HL-60/S4 treated with retinoic acid at 250 ng/mL for 4 days and 3 days (cell line): ENCODE measurements around the gene PCNX4.
"Not testable (repeated sequence)": the region's sequence is repeated elsewhere in the genome, so short reads cannot be mapped to it uniquely, and the experiment has no call there.

Experiments
- in situ Hi-C: fragments of 300-500 bp; cut with MboI; formaldehyde crosslinking; loops from 2 replicates; pipeline ENCODE4 v1.7.0; 2022; ENCODE audit warnings: low sequenced_read_pairs

Gene PCNX4

GRCh38 chr14:60099855-60100254 lies 8.1 kb downstream of the PCNX4 start:
- in situ Hi-C loops: not testable (repeated sequence)

GRCh38 chr14:60101786-60102185 lies 10.1 kb downstream of the PCNX4 start:
- in situ Hi-C loops: no loop called here

- in situ Hi-C loops: no loop called here
These were observed 10.7 kb downstream of the PCNX4 start for GRCh38 chr14:60102389-60102788.

GRCh38 chr14:60106339-60106738 lies 14.6 kb downstream of the PCNX4 start:
- in situ Hi-C loops: no loop called here

- in situ Hi-C loops: no loop called here
These were observed 15.8 kb downstream of the PCNX4 start for GRCh38 chr14:60107477-60107876.

- in situ Hi-C loops: no loop called here
These were observed 20.0 kb downstream of the PCNX4 start for GRCh38 chr14:60111732-60112131.

- in situ Hi-C loops: no loop called here
These were observed 23.2 kb downstream of the PCNX4 start for GRCh38 chr14:60114881-60115280.

DNA sequence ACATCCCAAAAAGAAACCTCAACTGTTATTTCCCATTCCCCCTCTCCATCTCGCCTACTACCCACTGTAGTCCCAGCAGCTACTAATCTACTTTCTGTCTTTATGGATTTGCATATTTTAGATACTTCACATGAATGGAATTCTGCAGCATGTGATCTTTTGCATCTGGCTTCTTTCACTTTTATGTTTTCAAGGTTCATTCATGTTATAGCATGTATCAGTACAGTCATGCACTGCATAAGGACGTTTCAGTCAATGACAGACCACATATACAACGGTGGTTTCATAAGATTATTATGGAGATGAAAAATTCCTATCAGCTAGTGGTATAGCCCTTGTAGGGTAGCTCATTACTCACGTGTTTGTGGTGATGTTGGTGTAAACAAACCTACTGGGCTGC lies 24.5 kb downstream of the PCNX4 start:
- in situ Hi-C loops: no loop called here

DNA sequence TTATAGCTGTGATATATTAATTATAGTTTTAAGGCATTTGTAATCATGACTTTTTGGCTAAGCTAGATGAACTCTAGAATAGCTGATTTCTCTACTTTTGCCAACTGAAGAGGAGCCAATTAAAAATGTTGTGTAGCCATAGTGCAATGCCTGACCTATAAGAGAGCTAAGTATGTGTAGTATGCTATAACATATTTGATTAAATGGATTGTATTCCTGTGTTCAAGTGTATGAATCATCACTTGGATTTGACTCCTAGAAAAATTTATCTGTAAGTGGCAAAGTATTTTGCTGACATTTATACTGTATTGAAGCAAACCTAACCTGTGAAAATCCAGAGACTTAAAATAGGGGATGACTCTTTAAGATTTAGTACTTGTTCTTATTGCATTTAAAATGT lies 34.2 kb downstream of the PCNX4 start:
- in situ Hi-C loops: no loop called here

DNA sequence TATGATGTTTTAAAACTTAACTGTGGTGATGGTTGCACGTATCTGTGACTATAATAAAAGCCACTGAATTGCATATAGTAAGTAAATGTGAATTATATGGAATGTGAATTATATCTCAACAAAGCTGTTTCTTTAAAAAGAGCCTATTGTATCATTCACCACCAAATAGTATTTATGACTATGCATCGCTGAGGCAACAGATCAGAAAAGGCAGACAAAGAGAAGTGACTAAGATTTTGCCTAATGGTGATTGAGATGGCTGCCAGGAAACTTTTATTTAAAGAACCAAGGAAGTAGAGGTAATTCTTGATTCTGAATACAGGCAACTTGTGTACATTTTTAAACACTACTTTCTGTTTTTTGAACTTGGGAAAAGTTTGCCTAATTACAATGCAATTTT lies 41.8 kb downstream of the PCNX4 start:
- in situ Hi-C loops: no loop called here

GRCh38 chr14:60134702-60135101 lies 43.0 kb downstream of the PCNX4 start:
- in situ Hi-C loops: no loop called here

- in situ Hi-C loops: loop anchor here (25.0 kb wide), 1 partner anchor 189 kb away; no protein-coding TSS in a partner anchor
These were observed 60.0 kb downstream of the PCNX4 start for GRCh38 chr14:60151715-60152114.

GRCh38 chr14:60153991-60154390 lies 62.3 kb downstream of the PCNX4 start:
- in situ Hi-C loops: loop anchor here (25.0 kb wide), 1 partner anchor 192 kb away; no protein-coding TSS in a partner anchor

DNA sequence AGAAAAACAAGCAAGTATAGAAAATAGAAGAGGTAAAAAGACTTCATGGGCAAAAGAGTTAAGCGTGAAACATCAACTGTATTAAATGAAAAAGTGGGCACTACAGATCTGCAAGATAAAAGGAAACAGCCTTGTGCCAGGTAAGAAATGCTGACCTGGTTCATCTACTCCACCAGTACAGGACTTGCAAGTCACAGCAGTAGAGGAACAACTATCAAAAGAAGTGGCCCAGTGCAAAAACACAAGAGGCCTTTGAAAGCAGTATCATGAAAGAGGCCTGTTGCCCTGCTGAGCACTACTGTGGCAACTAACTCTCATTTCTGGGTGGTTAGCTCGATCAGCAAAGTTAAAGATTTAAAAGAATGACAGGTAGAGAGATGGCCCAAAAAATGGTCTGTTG lies 62.9 kb downstream of the PCNX4 start:
- in situ Hi-C loops: loop anchor here (25.0 kb wide), 1 partner anchor 192 kb away; no protein-coding TSS in a partner anchor

- in situ Hi-C loops: loop anchor here (25.0 kb wide), 1 partner anchor 198 kb away; no protein-coding TSS in a partner anchor
These were observed 68.7 kb downstream of the PCNX4 start for GRCh38 chr14:60160422-60160821.

DNA sequence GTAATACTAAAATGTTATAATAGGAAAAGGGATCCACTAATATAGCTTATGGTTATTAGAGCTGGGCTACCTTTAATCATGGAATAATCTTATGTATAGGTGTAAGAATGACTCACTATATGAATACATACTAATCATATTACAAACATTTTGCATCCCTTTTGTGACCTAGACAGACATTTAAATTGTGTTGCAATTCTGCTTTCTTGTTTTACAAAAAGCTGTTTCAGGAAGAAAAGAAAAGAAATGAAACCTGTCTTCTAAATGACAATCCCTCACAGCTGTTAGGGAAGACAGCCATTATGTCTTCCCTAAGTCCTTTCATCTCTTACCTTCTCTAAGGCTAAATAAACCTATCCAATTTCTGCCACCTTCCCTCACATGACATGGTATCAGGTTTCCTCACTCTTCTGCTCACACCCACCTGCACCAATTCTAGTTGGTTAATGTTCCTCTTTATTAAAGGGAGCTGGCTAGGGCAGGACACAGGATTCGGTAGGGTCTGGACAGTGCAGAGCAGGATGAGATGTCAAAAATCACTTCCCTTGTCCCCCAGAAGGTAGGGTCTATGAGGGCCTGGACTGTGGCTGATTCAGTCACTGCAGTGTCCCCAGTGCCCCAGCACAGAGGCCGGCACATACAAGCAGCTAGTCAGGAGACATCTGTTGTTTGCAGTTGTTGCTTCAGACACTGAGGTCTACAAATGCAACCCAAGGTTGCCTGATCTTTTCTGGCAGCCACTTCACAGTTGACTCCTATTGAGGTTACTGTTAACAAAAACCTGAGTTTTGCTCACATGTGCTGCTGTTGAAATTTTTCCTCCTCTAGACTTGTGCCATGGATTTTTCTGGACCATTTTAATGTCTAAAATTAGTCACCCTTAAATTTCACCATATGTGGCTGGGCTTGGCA lies 69.7 kb downstream of the PCNX4 start:
- in situ Hi-C loops: loop anchor here (25.0 kb wide), 1 partner anchor 199 kb away; no protein-coding TSS in a partner anchor

- in situ Hi-C loops: loop anchor here (25.0 kb wide), 1 partner anchor 201 kb away; no protein-coding TSS in a partner anchor
These were observed 72.0 kb downstream of the PCNX4 start for GRCh38 chr14:60163693-60164092.

DNA sequence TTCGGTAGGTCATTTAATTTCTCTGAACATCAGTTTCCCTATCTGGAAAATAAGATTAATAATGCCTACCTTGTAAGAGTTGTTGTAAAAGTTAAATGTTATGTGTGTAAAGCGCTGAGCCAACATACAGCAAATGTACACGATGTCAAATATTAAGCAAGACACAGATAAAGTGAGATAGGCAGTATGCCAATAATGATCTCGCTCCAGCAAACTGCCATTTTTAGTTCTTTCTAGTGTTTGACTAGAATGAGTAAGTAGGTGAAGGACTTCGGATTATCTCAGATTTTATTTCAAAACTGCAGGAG lies 72.6 kb downstream of the PCNX4 start:
- in situ Hi-C loops: loop anchor here (25.0 kb wide), 1 partner anchor 202 kb away; no protein-coding TSS in a partner anchor

DNA sequence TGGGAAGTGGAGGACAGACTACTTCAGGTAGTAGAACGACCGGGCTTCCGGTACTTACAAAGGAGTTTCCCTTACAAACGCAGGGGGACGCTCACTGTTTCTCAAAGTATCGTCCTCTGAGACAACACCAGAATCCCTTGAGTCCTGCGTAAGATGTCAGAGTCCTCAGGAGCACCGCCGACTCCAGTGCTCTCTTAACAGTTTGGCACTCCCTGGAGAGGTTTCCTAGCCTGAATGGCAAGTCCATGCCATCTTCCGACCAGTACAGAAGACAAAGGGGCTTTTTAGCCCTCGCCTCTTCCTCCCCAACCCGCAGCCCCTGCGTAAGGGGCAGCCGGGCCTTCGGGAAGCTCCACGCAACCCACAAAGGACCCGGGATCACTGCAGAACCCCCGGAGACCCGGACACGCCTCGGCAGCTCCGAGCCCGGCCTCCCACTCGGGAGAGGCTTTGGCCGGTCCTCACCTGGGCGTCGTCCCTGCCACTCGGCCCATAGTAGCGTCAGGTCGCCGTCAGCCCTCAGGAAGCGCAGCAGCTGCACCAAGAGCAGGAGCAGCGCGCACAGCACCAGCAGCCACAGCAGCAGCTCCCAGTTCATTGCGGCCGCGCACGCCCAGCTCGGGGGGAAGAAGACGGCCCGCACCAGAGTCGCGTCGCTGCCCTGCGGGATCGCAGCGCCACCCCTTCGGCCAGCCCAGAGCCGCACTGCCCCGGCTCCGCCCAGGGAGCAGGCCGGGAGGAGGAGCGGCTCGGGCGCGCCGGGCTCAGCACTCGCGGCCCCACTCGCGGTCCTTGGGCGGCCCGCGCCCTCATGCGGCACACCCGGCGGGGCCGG lies 73.2 kb downstream of the PCNX4 start, which contains the start of gene DHRS7:
Gene DHRS7 (minus strand): TSS at position 687 of the 835 bp plus-strand sequence. CDS start 89 bp downstream, at position 598.
- in situ Hi-C loops: loop anchor here (25.0 kb wide), 1 partner anchor 203 kb away; no protein-coding TSS in a partner anchor

DNA sequence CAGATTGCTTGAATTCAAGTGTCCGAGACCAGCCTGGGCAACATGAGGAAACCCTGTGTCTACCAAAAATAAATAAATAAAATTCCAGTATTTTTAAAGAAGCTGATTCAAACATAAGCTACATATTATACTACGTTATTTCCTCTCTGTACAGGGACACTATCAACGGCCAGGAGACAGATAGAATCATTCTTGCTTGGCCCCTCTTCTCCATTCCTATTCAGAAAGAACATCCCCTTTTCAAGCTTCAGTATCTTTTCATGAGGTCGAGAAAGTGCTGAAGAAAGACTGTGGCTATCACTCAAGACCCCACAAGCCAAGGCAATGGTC lies 73.8 kb downstream of the PCNX4 start:
- in situ Hi-C loops: loop anchor here (25.0 kb wide), 1 partner anchor 203 kb away; no protein-coding TSS in a partner anchor

DNA sequence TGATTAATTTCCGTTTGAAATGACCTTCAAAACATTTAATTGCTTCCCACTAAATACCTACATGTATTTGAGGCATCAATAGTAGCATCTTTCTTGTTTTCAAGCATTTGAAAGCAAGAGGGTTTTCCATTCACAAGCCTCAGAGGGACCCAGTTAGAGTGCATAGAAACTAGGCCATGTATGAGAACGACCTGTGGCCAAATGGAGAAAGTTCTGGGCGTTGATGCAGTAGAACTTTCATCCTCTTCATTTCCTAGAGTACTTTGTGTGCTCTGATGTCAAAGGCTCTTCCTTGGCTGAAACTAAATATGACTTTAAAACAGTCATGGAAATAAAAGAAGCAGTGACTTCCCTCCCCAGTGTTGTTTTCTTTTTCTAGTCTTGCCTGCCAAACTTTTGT lies 74.4 kb downstream of the PCNX4 start:
- in situ Hi-C loops: loop anchor here (25.0 kb wide), 1 partner anchor 204 kb away; no protein-coding TSS in a partner anchor
